HG03108 (cell line): ENCODE results near the gene ACIN1.
A peak's percentile ranks its signal among the peaks of the same experiment; 100 is the strongest.
"Not testable (repeated sequence)": the region's sequence is repeated elsewhere in the genome, so short reads cannot be mapped to it uniquely, and the experiment has no call there.

ENCODE experiments used
- ATAC-seq: cut with Tn5 transposase; IDR thresholded peaks from one replicate; pipeline ENCODE4 v1.9.1; 2021; ENCODE audit warnings: moderate library complexity; ENCODE audit not compliant: unreplicated experiment

Gene ACIN1

DNA sequence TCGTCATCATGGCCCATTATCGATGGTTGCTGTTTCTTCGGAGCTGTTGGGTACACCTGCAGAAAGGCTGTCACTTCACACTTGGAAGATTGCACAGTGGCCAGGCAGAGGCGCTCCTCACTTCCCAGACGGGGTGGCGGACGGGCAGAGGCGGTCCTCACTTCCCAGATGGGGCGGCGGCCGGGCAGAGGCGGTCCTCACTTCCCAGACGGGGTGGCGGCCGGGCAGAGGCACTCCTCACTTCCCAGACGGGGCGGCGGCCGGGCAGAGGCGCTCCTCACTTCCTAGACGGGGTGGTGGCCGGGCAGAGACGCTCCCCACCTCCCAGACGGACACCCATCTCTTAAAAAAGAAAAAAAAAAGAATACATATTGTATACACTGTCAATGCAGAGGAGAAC, 13.2 kb upstream of the ACIN1 start:
- not testable (repeated sequence) for ATAC-seq

DNA sequence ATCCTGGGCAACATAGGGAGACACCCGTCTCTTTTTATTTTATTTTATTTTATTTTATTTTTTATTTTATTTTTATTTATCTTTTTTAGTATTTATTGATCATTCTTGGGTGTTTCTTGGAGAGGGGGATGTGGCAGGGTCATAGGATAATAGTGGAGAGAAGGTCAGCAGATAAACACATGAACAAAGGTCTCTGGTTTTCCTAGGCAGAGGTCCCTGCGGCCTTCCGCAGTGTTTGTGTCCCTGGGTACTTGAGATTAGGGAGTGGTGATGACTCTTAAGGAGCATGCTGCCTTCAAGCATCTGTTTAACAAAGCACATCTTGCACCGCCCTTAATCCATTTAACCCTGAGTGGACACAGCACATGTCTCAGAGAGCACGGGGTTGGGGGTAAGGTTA, 12.7 kb upstream of the ACIN1 start:
- not testable (repeated sequence) for ATAC-seq

DNA sequence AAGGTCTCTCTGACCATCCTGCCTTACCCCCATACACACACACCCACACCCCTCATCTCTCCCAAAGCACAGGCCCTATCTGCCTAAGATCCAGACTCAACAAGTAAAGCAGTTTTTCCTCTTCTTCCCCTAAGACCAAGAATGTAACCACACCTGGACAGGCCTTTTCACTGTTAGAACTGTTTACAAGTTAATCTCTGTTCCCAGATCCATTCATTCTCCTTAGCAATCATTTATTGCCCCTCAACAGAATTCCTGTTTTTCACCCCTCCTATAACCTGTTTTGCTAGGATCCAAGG, 11.8 kb upstream of the ACIN1 start:
- ATAC-seq = no peak

DNA sequence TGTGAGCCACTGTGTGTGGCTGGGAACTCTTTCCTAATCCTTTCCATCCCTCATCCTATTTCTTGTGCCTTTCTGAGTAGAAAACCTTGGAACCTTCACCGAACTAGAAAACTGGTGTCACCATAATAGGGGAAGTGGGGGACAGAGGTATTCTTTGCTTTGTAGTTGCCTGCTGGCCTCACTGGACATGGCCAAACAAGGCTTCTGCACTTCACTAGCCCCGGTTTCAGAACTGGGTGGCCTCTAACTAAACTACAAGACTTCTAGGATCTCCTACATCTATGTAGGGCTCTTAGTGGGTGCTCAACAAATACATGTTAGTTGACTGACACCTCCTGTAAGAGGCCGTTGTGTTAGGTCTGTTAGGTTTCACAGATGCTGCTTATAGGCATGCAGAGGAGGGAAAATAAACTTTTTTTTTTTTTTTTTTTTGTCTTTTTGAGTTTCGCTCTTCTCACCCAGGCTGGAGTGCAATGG, 10.4 kb upstream of the ACIN1 start:
- no peak for ATAC-seq

DNA sequence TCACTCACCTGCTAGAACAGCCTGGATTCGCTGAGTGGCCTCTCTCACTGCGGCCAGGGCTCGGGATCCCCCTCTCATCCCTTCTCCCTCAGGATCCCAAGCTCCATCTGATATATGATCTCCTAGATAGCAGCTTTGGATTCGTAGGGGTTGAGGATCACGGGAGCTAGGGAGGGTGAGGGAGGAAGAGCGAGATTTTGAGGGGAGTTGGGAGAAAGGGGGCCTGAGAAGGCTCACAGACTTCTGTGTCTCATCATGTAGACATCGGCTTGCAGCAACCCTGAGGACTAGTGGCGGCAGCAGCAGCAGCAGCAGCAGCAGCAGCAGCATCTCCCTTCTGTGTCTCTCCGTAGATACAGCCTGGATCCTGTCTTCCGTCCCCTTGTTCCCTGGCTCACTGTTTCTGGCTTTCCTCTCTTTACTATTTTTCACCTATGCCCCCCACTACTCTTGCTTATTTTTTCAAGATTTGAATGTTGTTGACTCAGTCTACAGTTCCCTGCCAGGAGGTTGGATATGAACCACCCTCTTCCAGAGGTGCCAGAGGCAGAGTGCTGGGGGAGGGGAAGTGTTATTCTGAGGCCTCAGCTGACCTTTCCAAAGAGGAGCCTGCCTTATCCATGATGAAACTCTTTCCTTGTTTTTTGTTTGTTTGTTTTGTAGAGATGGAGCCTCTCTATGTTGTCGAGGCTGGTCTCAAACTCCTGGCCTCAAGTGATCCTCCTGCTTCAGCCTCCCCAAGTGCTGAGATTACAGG, 9.8 kb upstream of the ACIN1 start, which contains the start of gene CIROP:
Gene CIROP (minus strand): TSS at position 399 of the 757 bp plus-strand sequence. CDS start 69 bp downstream, at position 330.
- ATAC-seq = no peak

DNA sequence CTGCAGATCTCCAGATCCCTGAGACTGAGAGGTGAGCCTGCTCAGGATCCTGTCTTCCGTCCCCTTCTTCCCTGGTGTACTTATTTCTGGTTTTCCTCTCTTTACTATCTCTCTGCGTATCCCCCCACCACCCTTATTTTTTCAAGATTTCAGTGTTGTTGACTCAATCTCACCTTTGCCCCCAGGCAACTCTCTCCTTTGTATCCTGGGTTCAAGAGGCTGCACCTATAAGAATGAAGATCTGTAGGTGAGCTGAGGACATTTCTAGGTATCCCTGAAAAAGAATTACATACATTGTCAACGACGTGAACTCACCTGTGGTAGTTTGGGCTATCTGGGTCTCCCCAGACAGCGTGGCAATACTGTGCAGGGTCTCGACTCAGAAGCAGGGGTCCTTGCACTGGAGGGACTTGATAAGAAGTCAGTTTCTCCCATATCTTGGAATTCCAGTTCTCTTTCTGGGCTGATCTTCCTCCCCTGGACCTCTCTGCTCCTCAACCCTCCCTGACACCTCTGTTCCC, 9.2 kb upstream of the ACIN1 start:
- ATAC-seq = no peak

DNA sequence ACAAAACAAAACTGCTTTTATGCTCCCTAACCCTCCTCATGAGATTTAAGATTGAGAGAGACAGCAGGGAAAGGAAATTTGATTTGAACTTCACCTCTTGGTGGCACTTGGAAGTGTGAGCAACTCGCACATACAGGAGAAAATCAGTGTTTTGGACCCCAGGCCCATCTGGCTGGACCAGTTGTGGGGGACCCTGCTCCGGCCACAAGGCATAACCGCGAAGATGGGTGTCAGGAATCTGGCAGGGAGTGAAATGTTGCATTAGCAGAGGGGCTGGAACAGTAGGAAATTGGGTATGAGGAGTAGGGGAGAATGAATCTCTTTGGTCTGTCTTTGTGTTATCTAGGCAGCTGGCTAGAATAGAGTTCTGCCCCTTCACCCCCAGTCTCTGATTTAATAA, 8.6 kb upstream of the ACIN1 start:
- ATAC-seq = no peak

DNA sequence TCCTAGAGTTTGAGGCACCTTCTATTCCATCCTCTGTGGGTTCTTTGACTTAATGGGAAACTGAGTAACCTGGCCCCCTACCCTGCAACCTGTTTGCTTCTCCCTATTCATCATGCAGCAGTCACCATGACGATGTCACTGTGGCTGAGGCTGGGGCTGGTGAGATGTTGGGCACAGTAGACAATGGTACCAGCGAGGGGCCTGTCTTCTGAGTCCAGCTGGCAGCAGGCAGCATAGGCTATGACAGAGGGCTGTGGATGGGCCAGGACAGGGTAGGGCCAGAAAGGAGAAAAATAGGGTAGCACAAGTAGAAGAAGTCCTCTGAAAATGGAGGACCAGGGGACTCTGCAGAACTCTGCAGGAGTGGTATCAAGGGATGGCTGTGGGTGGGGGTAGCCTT, 7.9 kb upstream of the ACIN1 start:
- no peak for ATAC-seq

DNA sequence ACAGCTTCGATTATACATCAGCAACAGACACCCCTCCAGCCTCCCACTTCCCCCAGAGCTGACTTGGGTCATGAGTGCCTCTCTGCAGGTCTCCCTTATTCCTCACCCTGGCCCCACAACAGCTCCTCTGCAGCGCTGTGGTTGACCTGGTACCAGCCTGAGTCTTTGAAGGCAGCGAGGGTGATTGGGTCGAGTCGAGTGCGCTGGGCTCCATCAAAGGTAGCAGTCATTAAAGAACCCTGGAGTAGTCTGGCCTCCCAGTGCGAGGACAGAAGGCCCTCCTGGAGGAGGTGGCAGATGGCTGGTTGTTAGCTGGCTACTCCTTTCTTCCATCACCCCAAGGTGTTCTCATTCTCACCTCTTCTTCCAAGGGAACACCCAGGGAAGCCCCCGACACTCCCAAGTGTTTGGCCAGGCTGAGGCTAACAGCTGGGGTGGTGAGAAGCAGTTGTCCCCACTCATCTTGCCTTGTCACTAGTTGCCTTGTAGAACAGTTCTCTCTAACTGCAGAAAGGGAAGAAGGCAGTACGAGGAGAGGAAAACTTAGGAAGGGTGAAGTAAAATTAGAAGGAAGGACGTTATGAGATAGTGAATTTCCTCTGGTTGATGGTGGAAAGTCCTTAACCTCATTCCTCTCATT, 7.2 kb upstream of the ACIN1 start:
- ATAC-seq = no peak

DNA sequence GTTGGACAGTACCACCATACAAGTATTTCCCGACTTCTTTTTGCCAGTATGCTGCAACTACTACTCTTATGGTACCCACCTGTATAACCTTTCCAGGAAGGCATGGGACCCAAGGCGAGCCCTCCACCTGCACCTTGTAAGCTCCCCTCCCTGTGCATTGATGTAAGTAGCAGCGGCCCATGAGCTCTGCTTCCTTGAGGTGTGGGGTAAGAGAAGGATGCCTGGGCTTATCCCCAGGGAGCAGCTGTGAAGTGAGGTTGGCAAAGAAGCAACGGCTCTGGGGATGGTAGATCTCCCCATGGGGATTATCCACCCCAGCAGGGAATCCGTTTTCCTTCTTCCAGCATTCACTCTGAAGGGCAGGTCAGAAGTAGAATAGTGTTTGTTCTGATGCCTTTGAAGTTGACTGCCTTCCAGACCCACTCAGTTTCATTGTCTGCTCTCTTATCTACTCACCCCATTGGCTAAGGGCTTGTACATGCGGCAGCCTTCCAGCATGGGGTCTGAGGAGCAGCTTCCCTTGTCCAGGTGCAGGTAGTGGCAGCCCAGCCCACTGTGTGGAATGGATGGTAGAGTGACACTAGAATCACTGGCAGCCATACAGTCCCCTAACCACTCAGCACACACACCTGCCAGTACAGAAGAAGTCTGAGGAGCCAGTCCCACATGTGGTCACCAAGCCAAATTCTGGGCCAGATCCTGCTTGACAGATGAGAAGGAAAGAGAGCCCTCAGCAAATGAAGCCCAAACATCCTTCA, 6.5 kb upstream of the ACIN1 start:
- no peak for ATAC-seq

DNA sequence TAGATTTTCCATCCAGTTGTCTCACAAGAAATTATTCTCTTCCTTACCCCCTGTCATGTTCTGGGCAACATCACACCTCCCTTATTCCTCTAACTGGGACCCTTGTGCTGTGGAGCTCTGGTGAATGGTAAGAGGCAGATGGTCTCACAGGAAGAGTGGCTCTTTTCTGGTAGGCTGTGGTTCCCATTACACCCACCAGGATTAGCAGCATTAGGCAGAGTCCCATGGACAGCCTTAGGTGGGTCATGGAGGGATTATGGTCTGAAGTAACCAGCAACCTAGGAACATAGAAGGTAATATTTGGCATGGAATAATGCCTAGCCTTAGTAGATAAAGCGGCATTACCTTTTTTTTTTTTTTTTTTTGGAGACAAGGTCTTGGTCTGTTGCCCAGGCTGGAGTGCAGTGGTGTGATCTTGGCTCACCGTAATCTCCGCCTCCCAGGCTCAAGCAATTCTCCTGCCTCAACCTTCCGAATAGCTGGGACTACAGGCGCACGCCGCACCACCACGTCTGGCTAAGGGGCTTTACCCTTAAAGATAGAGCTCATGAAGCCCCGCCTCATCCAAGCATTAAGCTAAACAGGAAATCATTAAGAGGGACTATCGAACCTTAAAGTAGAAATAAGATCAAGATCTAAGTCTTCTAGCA, 4.4 kb upstream of the ACIN1 start:
- no peak for ATAC-seq

DNA sequence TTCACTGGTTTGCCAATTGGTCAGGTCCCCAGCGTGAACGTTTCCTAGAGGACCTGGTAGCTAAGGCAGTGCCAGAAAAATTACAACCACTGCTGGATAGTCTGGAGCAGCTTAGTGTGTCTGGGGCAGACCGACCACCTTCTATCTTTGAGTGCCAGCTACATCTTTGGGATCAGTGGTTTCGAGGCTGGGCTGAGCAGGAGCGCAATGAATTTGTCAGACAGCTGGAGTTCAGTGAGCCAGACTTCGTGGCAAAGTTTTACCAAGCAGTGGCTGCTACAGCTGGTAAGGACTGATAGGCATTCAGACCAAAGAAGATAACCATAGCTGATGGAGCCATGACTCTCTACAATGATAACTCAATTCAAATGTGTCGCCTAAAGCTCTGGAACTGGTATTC, 2.9 kb upstream of the ACIN1 start:
- no peak for ATAC-seq

DNA sequence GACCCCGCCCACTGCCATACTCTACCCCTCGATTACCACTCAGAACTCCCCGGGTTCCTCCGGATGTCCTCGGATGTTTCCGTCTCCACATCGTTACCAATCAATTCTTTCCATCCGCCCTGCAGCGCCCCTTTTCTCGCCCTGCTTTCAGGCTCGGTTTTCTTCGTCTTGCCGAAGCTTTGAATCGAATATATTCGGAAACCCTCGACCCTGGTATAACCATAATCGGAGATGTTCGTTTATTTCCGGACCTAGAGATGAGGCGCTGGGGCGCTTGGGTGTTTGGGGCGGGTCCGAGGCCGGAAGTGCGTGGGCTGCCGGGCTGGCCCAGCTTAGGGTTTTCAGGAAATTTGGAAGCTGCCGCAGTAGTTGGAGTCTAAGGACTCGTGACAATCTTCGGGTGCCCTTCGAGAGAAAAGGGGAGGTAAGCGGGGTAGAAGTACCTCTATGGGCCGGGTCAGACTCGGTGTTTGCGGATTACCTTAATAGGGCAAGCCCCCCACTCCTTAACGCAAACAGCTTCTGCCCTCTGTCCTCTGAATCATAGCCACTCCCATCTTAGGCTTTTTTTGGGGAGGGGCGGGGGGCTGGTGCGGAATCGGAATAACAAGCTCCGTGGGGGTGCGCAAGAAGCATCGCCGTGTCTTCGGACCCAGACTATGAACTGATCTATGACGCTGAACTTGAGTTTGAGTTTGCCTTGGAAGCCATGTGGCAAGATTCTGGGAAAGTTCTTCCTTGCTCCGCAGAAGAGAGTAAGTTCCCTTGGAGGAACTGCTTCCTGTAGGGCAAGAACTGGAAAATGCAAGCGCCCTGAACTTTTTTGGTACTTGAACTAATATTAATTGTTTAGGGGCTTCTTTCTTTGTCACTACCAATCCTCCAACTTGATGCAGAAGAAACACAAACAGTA, 516 bp upstream of the ACIN1 start, which contains the start of gene C14orf119:
Gene C14orf119 (plus strand): TSS at position 310 of the 913 bp plus-strand sequence. CDS start 2,154 bp downstream, outside the sequence.
- peak; percentile 89 for ATAC-seq

DNA sequence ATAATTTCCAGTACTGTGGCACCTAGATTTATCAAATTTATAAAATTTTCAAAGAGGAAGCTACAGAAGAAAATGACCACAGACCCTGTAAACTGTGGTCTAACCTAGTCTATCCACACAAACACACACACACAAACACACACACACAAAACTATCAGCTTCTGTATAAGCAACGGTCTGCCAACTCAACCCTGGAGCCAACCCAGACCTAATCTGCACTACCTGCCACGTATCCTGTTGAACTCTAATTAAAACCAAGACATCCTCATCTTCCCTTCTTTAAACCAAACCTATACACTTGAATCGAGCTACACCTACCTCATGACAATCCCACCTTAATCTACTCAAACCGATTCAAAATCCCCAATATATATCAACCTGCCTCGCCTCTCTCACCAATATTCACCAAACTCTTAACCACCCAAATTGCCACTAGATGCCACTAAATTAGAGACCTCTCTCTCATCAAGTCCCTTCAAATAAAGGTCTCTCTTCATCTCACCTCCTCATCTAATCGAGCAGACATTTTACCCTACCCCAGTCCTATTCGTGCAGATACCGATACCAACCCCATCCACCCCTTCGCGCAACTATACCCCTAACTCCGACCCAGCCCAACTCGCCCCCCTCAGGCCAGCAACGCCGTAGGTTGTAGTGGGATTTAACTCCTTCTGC, 808 bp downstream of the ACIN1 start:
- peak; percentile 25 for ATAC-seq

DNA sequence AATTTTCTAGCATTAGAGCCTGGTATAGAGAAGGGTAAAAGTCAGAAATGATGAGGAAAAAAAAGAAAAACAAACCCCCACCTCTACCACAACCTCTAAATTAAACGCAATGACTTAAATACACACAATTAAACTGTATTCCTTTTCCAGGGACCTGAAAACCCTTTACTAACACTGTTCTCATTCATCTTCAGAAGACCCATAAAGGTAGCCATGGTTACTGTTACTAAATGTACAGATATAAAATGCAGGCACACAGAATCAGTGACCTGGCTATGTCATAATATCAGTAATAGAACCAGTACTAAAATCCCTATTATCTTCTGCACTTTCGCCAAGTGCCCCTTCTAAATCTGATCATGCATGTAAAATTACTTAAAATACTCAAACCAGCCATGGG, 1.4 kb downstream of the ACIN1 start:
- no peak for ATAC-seq

DNA sequence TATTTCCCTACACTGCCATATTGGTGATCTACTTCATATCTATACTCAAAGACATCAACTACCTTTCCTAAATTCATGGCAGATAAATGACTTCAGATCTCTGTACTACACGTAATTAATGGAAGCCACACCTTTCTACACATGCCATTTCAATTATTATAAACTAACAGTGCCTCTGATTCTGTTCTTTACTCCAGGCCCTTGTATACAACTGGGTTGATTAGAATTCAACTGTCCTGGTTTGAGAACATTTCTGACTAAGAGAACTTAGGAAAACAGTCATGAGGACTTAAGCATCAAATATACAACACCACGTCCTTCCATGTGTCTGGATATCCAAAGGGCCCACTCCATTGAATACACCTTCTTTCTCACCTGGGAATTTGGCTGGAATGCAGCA, 1.8 kb downstream of the ACIN1 start:
- ATAC-seq = no peak

DNA sequence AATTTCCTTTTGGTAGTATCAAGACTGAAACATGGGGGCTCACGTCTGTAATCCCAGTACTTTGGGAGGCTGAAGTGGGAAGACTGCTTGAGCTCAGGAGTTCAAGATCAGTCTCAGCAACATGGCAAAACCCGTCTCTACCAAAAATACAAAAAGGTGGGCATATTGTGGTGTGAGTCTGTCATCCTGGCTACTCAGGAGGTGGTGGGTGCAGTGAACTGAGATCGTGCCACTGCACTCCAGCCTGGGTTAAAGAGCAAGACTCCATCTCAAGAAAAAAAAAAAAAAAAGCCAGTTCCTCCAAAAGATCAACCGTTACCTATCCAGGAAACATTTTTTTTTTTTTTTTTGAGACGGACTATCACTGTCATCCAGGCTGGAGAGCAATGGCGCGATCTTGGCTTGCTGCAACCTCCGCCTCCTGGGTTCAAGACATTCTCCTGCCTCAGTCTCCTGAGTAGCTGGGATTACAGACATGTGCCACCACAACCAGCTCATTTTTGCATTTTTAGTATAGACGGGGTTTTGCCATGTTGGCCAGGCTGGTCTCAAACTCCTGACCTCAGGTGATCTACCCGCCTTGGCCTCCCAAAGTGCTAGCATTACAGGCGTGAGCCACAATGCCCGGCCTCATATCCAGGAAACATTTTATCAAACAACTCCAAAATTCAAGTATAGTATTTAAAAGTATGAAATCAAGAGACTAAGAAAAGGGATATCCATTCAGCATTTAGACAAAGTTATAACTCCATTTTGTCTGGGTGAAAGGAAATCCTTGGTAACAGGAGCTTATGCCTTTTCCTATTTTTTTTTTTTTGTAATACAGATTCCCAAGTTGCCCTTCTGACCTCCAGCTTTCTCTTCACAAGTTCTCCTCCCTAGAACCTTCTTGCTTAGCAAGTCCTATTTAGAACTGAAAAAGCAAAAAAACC, 3.4 kb downstream of the ACIN1 start:
- ATAC-seq = no peak

DNA sequence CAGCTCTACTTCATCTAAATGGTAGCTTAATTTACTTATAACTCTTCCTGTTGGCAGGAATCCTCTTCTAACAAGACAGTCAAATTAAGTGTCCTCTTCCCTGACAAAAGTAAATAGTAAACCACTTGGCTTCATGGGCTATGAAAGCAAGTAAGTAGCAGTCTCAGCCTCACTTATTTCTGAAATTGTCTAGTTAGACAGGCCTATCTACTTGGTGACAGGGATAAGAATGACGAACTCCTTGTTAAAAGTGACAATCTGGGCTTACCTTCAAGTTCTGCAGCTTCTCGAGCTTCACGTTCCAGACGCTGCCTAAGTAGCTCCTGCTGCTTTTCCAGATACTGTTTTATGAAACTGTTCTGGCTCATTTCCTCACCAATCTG, 4.7 kb downstream of the ACIN1 start:
- no peak for ATAC-seq
